Ovary (tissue), 3 donors: ENCODE data around the gene FOXO6.

Source experiments
- CTCF ChIP-seq, 3 donors: fragments of 450-650 bp in 2 of 3; fragments of 200-600 bp in 1 of 3; IDR thresholded peaks; one replicate each; pipeline versions ENCODE4 v1.5.1 to v1.8.0; 2016 to 2022; ENCODE audit warnings: antibody characterized with exemption in 3 of 3, mild to moderate bottlenecking in 1 of 3
- POLR2A ChIP-seq: fragments of 450-650 bp; IDR thresholded peaks from one replicate; pipeline ENCODE4 v1.6.1; 2017; ENCODE audit warnings: antibody characterized with exemption, mild to moderate bottlenecking, moderate library complexity
- donor health status: DM: no; HTN: no; CAD: no.

- TF ChIP-seq CTCF (IDR thresholded peaks at IDR 0.05), result no peak
- no peak for TF ChIP-seq POLR2A
Observed at GRCh38 chr1:41368801-41369200, 7.6 kb downstream of the FOXO6 start.
